DND-41 (cell line): ENCODE measurements around the gene ADAT2.
A peak's percentile ranks its signal among the peaks of the same experiment; 100 is the strongest.
"Not testable (repeated sequence)": the region's sequence is repeated elsewhere in the genome, so short reads cannot be mapped to it uniquely, and the experiment has no call there.

ENCODE experiments used
- ATAC-seq: fragments of 200-7000 bp; cut with Tn5 transposase; 3 replicates; pipeline ENCODE4 v1.9.1; 2021; ENCODE audit warnings: low read depth; ENCODE audit not compliant: insufficient read depth
- DNase-seq: peaks from one replicate; pipeline ENCODE4 v3.0.0-alpha.2; 2020
- H2AFZ ChIP-seq: 2 replicates; pipeline ENCODE4 v1.6.0; 2012; ENCODE audit warnings: low read depth, low read length
- H3K27ac ChIP-seq: 2 replicates; pipeline ENCODE4 v1.5.1; 2012; ENCODE audit warnings: low read length, inconsistent platforms
- H3K27me3 ChIP-seq: fragments of 200-600 bp; sonication (generic); 2 replicates; pipeline ENCODE4 v1.6.0; 2012; ENCODE audit warnings: low read length, mild to moderate bottlenecking, inconsistent platforms; ENCODE audit not compliant: insufficient read depth, poor library complexity
- H3K36me3 ChIP-seq: 2 replicates; pipeline ENCODE4 v1.5.1; 2012; ENCODE audit warnings: low read length, inconsistent platforms; ENCODE audit not compliant: insufficient read depth
- H3K4me1 ChIP-seq: 2 replicates; pipeline ENCODE4 v1.5.1; 2012; ENCODE audit warnings: mild to moderate bottlenecking, low read length; ENCODE audit not compliant: insufficient read depth
- H3K4me2 ChIP-seq: 2 replicates; pipeline ENCODE4 v1.6.0; 2012; ENCODE audit warnings: mild to moderate bottlenecking, moderate library complexity, low read length, inconsistent platforms; ENCODE audit not compliant: insufficient read depth
- H3K4me3 ChIP-seq, 2 experiments: fragments of 200-600 bp in 1 of 2; shearing (Covaris generic) in 1 of 2; 2 replicates each; pipeline ENCODE4 v1.5.1; 2012 to 2016; ENCODE audit warnings: inconsistent platforms in 2 of 2, low read length in 2 of 2, mild to moderate bottlenecking in 2 of 2, low read depth in 1 of 2, moderate library complexity in 1 of 2
- H3K79me2 ChIP-seq: 2 replicates; pipeline ENCODE4 v1.6.0; 2012; ENCODE audit warnings: low read length, inconsistent platforms; ENCODE audit not compliant: insufficient read depth
- H3K9ac ChIP-seq: 2 replicates; pipeline ENCODE4 v1.6.0; 2012; ENCODE audit warnings: low read depth, mild to moderate bottlenecking, inconsistent platforms, low read length, moderate library complexity
- H3K9me3 ChIP-seq: 2 replicates; pipeline ENCODE4 v1.5.1; 2012; ENCODE audit warnings: low read length, moderate library complexity, mild to moderate bottlenecking, inconsistent platforms; ENCODE audit not compliant: insufficient read depth, severe bottlenecking
- H4K20me1 ChIP-seq: 2 replicates; pipeline ENCODE4 v1.6.0; 2012; ENCODE audit warnings: low read length; ENCODE audit not compliant: insufficient read depth
- CTCF ChIP-seq: IDR thresholded peaks from 2 replicates; pipeline ENCODE4 v1.5.1; 2012; ENCODE audit warnings: borderline replicate concordance, low read length, moderate library complexity, mild to moderate bottlenecking; ENCODE audit not compliant: poor library complexity, severe bottlenecking; ENCODE audit errors: extremely low read depth
- EZH2 ChIP-seq: IDR thresholded peaks from 3 replicates; pipeline ENCODE4 v1.6.1; 2012; ENCODE audit warnings: borderline replicate concordance, low read depth, mild to moderate bottlenecking, moderate library complexity, low read length, inconsistent platforms; ENCODE audit not compliant: severe bottlenecking

The ADAT2 gene

GRCh38 chr6:143451531-143451930, 1.0 kb upstream of the ADAT2 start:
- H3K27ac ChIP-seq: peak overlapping the region; percentile 79
- DNase-seq (no peak), ATAC-seq (no peak)
- no peaks in the 10 kb centered on the region for H3K9me3 ChIP-seq
- peaks cover 39% of the 10 kb centered on the region for H3K4me1 ChIP-seq
- H3K36me3 ChIP-seq: peaks cover 4% of the 10 kb centered on the region; the same call in 1 of the 2 replicates
- peak overlapping the region; percentile 86 for H3K4me2 ChIP-seq
- no peaks in the 10 kb centered on the region for H3K27me3 ChIP-seq
- H3K9ac ChIP-seq: peak overlapping the region; percentile 75
- TF ChIP-seq CTCF (no peak), EZH2 (no peak)
- H4K20me1 ChIP-seq: no peaks in the 10 kb centered on the region
- H3K4me3 ChIP-seq: peak overlapping the region; percentile 58 to 86; a peak in 3 of 4 replicates
- H2AFZ ChIP-seq: peak overlapping the region; percentile 93
- H3K79me2 ChIP-seq: peaks cover 70% of the 10 kb centered on the region

GRCh38 chr6:143449714-143450452, 612 bp downstream of the ADAT2 start:
- Histone ChIP-seq H3K9ac (peak overlapping the region; percentile 75), H3K79me2 (peaks cover 75% of the 10 kb centered on the region), H4K20me1 (no peaks in the 10 kb centered on the region), H3K4me2 (peak overlapping the region; percentile 86), H3K4me3 (peak overlapping the region; percentile 58 to 86), H3K9me3 (no peaks in the 10 kb centered on the region), H3K27ac (peak overlapping the region; percentile 86), H2AFZ (peak overlapping the region; percentile 99), H3K27me3 (no peaks in the 10 kb centered on the region), H3K4me1 (peaks cover 39% of the 10 kb centered on the region), H3K36me3 (peaks cover 4% of the 10 kb centered on the region; the same call in 1 of the 2 replicates)
- DNase-seq (peak; percentile 43), ATAC-seq (peak; percentile 13; the same call in 1 of the 3 replicates)
- no peak for TF ChIP-seq EZH2
- TF ChIP-seq CTCF: no peak

- DNase-seq (no peak), ATAC-seq (no peak)
- Histone ChIP-seq H2AFZ (peak overlapping the region; percentile 99), H3K79me2 (peaks cover 69% of the 10 kb centered on the region), H3K4me1 (peaks cover 39% of the 10 kb centered on the region), H3K4me2 (peak overlapping the region; percentile 86), H3K36me3 (peaks cover 4% of the 10 kb centered on the region; the same call in 1 of the 2 replicates), H4K20me1 (no peaks in the 10 kb centered on the region), H3K27ac (peak overlapping the region; percentile 86), H3K9me3 (no peaks in the 10 kb centered on the region), H3K27me3 (no peaks in the 10 kb centered on the region), H3K4me3 (peak overlapping the region; percentile 58 to 86; a peak in 3 of 4 replicates), H3K9ac (peak overlapping the region; percentile 75)
- TF ChIP-seq CTCF (no peak), EZH2 (no peak)
Observed at GRCh38 chr6:143449082-143449713, 1.3 kb downstream of the ADAT2 start.

GRCh38 chr6:143447865-143448264, 2.6 kb downstream of the ADAT2 start:
- not testable (repeated sequence) for H4K20me1 ChIP-seq, ATAC-seq, H3K4me2 ChIP-seq, H3K27ac ChIP-seq, H3K36me3 ChIP-seq, H3K9ac ChIP-seq, H3K9me3 ChIP-seq, DNase-seq, H2AFZ ChIP-seq, H3K27me3 ChIP-seq, H3K4me3 ChIP-seq
- peaks cover 61% of the 10 kb centered on the region for H3K79me2 ChIP-seq
- H3K4me1 ChIP-seq: peaks cover 30% of the 10 kb centered on the region
